Measurements from ENCODE around the gene IGLL5.

The IGLL5 gene

DNA sequence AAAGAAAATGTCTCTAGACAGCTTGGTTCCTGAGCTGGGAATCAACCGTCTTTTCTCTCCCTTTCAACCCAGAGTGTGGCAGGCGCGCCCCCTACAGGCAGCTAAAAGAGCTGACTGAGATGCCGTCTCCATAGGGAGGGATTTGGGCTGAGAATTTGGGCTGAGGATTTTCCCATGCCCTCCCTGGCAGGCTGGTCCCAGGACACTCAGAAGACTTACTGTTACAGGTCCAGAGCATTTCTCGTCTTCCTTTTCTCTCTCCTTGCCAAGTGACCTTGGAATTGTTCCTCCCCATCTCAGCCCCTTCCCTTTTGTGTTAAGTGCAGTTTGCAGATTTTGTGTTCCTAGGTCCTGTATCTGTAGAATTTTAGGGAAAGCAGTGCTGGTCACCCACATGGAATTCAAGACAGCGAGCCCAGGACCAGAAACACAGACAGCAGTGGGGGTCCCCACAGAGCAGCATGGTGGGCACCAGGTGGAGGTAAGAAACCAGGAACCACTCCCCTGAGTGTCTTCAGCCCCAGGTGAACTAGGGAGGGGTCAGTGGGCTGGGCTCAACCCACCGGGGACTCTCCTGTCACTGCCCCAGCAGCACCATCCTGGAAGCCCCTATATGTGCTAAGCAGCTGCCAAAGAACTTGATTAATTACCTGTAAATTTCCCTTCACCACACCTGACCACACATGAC is 9.9 kb upstream of the IGLL5 start:
- Histone ChIP-seq H3K9ac (ENCODE audit: low read length) (no peak overlapping the region), H3K4me2 (ENCODE audit: low read length) (no peak overlapping the region), H4K20me1 (ENCODE audit: insufficient read depth, low read length) (no peaks in the 10 kb centered on the region), H3K4me3 (ENCODE audit: low read length) (no peak overlapping the region), H2AFZ (ENCODE audit: low read depth, low read length) (no peak overlapping the region), H3K27ac (ENCODE audit: low read length) (no peak overlapping the region), H3K27me3 (ENCODE audit: low read depth, low read length) (no peaks in the 10 kb centered on the region), H3K9me3 (ENCODE audit: insufficient read depth, low read length) (no peaks in the 10 kb centered on the region), H3K79me2 (ENCODE audit: low read length) (no peaks in the 10 kb centered on the region), H3K4me1 (ENCODE audit: low read length) (no peaks in the 10 kb centered on the region), H3K36me3 (replicated peaks; ENCODE audit: low read depth, low read length) (no peaks in the 10 kb centered on the region)
- no peak for TF ChIP-seq EZH2phosphoT487 (IDR thresholded peaks at IDR 0.05; ENCODE audit: low read depth)
- TF ChIP-seq, protein P1, sequence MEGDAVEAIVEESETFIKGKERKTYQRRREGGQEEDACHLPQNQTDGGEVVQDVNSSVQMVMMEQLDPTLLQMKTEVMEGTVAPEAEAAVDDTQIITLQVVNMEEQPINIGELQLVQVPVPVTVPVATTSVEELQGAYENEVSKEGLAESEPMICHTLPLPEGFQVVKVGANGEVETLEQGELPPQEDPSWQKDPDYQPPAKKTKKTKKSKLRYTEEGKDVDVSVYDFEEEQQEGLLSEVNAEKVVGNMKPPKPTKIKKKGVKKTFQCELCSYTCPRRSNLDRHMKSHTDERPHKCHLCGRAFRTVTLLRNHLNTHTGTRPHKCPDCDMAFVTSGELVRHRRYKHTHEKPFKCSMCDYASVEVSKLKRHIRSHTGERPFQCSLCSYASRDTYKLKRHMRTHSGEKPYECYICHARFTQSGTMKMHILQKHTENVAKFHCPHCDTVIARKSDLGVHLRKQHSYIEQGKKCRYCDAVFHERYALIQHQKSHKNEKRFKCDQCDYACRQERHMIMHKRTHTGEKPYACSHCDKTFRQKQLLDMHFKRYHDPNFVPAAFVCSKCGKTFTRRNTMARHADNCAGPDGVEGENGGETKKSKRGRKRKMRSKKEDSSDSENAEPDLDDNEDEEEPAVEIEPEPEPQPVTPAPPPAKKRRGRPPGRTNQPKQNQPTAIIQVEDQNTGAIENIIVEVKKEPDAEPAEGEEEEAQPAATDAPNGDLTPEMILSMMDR (IDR thresholded peaks at IDR 0.05; ENCODE audit: low read depth, low read length): no peak

DNA sequence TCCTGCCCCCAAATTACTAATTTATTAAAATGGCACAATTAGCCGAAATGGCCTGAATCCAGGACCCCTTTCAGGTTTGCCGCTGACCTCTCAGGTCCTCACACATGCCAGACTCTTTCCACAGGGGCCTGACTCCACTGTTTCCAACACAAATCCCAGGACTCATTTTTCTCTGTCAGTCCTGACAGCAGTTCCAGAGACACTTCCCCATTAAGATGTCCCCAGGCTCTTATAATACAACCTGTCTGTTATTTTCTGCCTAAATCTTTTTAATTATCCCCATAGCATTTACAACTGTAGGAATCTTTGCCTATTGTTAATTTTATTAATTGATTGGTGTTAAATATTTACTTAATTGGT is 9.4 kb upstream of the IGLL5 start:
- Histone ChIP-seq H4K20me1 (ENCODE audit: insufficient read depth, low read length) (no peaks in the 10 kb centered on the region), H3K4me3 (ENCODE audit: low read length) (no peak overlapping the region), H2AFZ (ENCODE audit: low read depth, low read length) (no peak overlapping the region), H3K27me3 (ENCODE audit: low read depth, low read length) (no peaks in the 10 kb centered on the region), H3K4me2 (ENCODE audit: low read length) (no peak overlapping the region), H3K79me2 (ENCODE audit: low read length) (no peaks in the 10 kb centered on the region), H3K9ac (ENCODE audit: low read length) (no peak overlapping the region), H3K4me1 (ENCODE audit: low read length) (no peaks in the 10 kb centered on the region), H3K27ac (ENCODE audit: low read length) (no peak overlapping the region), H3K36me3 (replicated peaks; ENCODE audit: low read depth, low read length) (no peaks in the 10 kb centered on the region), H3K9me3 (ENCODE audit: insufficient read depth, low read length) (no peaks in the 10 kb centered on the region)
- TF ChIP-seq, protein P1 (IDR thresholded peaks at IDR 0.05; ENCODE audit: low read depth, low read length): no peak
- no peak for TF ChIP-seq EZH2phosphoT487 (IDR thresholded peaks at IDR 0.05; ENCODE audit: low read depth)

DNA sequence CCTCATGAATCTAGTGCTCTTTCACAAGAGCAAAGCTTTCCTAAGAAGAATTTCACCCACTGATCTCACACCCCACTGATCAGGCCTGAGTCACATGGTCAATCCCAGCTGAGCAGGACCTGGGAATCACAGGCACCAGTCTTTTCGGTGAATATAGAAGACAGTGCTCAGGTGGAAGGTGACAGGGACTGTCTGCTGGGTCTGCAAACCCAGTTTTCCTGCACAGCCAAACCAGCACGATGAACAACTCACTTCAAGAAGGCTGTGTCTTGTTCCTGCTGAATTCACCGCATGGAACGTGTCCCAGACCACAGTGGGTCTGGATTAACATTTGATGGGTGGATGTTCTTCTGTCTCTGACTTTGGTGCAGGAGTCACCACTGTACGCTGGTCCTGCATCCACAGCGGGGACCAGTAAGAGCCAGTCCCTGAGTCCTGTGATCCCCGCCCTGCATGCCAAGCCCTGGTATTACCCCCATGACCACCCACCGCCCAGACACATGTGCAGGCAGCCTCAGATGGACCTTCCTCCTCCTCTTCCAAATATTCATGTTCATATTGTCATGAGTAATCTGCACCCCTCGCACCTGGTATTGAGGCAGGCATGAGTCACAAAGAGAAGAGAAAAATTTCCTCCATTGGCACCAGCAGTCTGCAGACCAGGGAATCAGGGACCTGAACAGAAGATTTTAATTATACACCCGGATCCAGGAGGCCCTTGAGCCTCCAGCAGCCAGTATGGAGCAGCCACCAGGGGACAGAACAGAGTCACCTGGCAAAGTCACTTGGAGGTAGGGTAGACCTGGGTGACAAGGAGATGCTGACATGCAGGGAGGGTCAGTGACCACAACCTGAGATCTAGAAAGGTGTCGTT is 8.6 kb upstream of the IGLL5 start:
- H3K27me3 ChIP-seq (ENCODE audit: low read depth, low read length): no peaks in the 10 kb centered on the region
- H4K20me1 ChIP-seq (ENCODE audit: insufficient read depth, low read length): no peaks in the 10 kb centered on the region
- no peaks in the 10 kb centered on the region for H3K36me3 ChIP-seq (replicated peaks; ENCODE audit: low read depth, low read length)
- H3K4me2 ChIP-seq (ENCODE audit: low read length): no peak overlapping the region
- no peak overlapping the region for H3K4me3 ChIP-seq (ENCODE audit: low read length)
- H3K4me1 ChIP-seq (ENCODE audit: low read length): no peaks in the 10 kb centered on the region
- H3K27ac ChIP-seq (ENCODE audit: low read length): no peak overlapping the region
- H3K79me2 ChIP-seq (ENCODE audit: low read length): no peaks in the 10 kb centered on the region
- H3K9me3 ChIP-seq (ENCODE audit: insufficient read depth, low read length): no peaks in the 10 kb centered on the region
- H3K9ac ChIP-seq (ENCODE audit: low read length): no peak overlapping the region
- no peak for TF ChIP-seq EZH2phosphoT487 (IDR thresholded peaks at IDR 0.05; ENCODE audit: low read depth)
- TF ChIP-seq, protein P1 (IDR thresholded peaks at IDR 0.05; ENCODE audit: low read depth, low read length): no peak
- no peak overlapping the region for H2AFZ ChIP-seq (ENCODE audit: low read depth, low read length)

DNA sequence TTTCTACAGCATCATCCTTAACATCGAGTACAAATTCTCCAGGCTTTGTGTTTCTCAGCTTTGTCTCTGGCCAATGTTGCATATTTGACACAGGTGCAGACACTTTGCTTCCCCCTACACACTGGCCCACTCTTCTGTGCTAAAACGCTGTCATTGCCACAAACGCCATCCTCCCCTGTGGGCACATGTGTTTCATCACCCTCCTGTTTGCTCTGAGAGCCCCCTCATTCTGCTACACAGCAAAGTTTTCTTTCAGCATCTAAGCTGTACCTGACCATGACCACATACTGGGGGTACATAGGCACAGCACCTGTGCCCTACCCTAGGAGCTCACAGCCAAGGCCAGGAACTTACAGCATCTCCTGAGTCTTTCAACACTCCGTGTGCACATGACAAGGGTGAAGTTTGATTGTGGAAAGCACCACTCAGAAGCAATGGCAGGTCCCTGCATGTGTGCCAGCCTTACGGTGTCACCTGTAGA is 7.9 kb upstream of the IGLL5 start:
- no peak overlapping the region for H3K4me2 ChIP-seq (ENCODE audit: low read length)
- H3K79me2 ChIP-seq (ENCODE audit: low read length): no peaks in the 10 kb centered on the region
- no peak overlapping the region for H3K27ac ChIP-seq (ENCODE audit: low read length)
- H3K4me3 ChIP-seq (ENCODE audit: low read length): no peak overlapping the region
- H3K4me1 ChIP-seq (ENCODE audit: low read length): no peaks in the 10 kb centered on the region
- no peak overlapping the region for H3K9ac ChIP-seq (ENCODE audit: low read length)
- no peak overlapping the region for H2AFZ ChIP-seq (ENCODE audit: low read depth, low read length)
- H3K9me3 ChIP-seq (ENCODE audit: insufficient read depth, low read length): no peaks in the 10 kb centered on the region
- H4K20me1 ChIP-seq (ENCODE audit: insufficient read depth, low read length): no peaks in the 10 kb centered on the region
- TF ChIP-seq, protein P1 (IDR thresholded peaks at IDR 0.05; ENCODE audit: low read depth, low read length): no peak
- TF ChIP-seq EZH2phosphoT487 (IDR thresholded peaks at IDR 0.05; ENCODE audit: low read depth): no peak
- H3K27me3 ChIP-seq (ENCODE audit: low read depth, low read length): no peaks in the 10 kb centered on the region
- no peaks in the 10 kb centered on the region for H3K36me3 ChIP-seq (replicated peaks; ENCODE audit: low read depth, low read length)
